HUDEP-2 (cell line): ENCODE measurements around the gene CES2.
A peak's percentile ranks its signal among the peaks of the same experiment; 100 is the strongest.
"Not testable (repeated sequence)": the region's sequence is repeated elsewhere in the genome, so short reads cannot be mapped to it uniquely, and the experiment has no call there.

Experiments
- DNase-seq, 76 experiments: peaks; one replicate each; lab custom pipeline; 2025; ENCODE audit not compliant: unreplicated experiment in 76 of 76; lab: John Stamatoyannopoulos, UW

Gene CES2

GRCh38 chr16:66950971-66951790, 15.9 kb downstream of the CES2 start:
- no peak for DNase-seq

DNA sequence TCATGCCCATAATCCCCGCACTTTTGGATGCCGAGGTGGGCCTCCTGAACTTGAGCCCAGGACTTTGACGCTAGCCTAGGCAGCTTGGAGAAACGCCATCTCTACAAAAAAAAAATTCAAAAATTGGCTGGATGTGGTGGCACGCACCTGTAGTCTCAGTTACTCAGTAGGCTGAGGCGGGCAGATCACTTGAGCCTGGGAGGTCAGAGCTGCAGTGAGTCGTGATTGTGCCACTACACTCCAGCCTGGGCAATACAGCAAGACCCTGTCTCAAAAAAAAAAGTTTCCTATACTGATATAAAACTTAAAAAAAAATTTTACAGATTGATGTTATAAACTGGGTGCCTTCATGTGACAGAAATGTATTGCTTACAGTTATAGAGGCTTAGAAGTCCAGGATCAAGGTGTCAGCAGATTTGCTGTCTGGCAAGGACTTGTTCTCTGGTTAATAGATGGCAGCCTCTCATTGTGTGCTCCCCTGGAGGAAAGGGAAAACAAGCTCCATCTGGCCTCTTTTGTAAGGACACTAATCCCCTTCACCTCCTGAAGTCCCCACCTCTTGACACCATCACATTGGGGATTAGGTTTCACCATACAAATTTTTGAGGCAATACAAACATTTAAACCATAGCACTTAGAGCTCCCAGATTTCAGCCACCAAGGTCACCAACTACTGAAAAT, 17.3 kb downstream of the CES2 start:
- DNase-seq = no peak

DNA sequence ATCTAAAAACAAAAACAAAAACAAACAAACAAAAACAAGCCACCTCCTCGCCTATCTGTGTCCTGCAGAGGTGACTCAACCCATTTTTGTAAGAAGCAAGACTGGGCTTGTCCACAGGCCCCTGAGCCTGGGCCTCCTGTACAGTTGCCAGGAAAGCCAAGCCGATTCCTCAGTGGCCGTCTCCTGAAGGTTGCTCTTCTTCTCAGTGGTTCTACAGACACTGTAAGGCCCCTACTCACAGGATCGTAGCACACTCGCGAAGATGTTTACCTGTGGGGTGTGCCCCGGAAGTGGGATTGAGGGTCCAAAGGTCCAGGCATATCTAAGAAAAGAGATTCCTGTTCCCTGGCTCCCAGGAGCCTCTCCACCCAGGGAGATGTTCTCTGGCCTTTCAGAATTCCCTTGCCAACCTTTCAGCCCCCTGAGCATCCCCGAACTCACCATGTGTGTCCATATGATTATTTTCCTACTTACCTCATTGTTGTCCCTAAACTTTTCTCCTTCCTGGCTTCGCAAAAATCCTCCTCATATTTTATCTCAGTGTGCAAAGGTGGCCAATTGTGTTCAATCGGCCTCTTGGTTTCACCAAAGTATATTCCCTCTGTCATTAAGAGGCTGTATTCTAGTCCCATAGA, 18.3 kb downstream of the CES2 start:
- DNase-seq = no peak

- peak in 67 of 76 experiments; percentile 3 to 84 (median 50) for DNase-seq
Observed at GRCh38 chr16:66954097-66954659, 18.9 kb downstream of the CES2 start.

- peak in 2 of 76 experiments; percentile 7 to 9 for DNase-seq
Observed at GRCh38 chr16:66955363-66956153, 20.2 kb downstream of the CES2 start.

GRCh38 chr16:66956154-66956457, 20.8 kb downstream of the CES2 start:
- DNase-seq = not testable (repeated sequence)

DNA sequence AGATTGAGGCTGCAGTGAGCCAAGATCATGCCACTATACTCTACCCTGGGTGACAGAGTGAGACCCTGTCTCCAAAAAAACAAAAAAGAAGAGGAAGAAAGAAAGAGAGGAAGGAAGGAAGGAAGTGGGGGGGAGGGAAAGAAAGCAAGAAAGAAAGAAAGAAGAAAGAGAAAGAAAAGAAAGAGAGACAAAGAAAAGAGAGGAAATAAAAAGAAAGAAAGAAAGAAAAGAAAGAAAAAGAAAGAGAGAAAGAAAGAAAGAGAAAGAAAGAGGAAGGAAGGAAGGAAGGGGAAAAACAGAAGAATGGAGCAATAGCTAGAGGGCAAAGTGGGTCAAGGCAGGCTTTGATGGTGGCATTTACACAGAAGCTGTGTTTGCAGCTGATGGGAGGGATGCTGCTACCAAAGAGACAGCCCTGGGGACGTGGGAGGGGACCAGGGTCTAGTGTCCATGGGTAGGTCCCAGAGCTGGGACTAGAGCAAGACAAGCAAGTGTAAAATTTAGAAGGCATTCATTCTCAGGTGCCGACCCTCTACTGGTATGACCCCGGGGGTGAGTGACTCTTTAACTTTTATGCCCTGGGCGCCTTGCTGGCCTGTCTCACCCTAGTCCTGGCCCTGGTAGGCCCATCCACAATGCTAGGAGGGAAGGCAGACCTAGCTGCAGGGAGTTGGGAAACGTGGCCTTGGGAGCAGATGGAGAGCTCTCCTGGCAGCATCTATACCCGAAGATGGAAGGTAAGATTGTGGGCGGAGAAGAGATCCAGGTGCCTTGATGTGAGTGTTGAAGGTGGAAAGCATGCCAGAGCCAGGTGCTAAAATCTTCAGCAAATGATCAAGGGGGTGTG, 23.8 kb downstream of the CES2 start:
- no peak for DNase-seq

DNA sequence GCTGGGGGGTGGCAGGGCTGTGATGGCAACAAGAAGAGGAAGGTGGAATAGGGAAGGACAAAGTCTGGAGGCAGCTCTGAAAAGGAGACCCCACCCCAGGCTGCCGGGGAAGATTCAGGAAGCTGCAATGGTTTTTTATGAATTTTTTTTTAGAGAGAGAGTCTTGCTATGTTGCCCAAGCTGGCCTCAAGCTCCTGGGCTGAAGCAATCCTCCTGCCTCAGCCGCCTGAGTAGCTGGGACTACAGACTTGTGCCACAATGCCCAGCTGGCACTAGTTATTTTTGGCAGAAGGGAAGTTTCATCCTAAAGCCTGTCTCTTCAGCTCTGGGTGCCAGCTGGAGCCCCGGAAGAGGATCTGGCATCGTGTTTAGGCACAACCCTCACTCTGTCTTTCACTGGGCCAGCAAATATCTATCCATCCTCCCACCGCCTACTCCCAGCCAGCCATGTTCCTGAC, 24.4 kb downstream of the CES2 start:
- no peak for DNase-seq

- no peak for DNase-seq
Observed at GRCh38 chr16:66960270-66960669, 25.0 kb downstream of the CES2 start.

- peak in 70 of 76 experiments; percentile 25 to 85 (median 61) for DNase-seq
Observed at GRCh38 chr16:66961065-66961744, 25.9 kb downstream of the CES2 start, which contains the start of gene CES3. Gene CES3 (plus strand): TSS chr16:66961266. CDS start chr16:66961308, 42 bp downstream.

GRCh38 chr16:66961914-66962313, 26.6 kb downstream of the CES2 start:
- DNase-seq = no peak

GRCh38 chr16:66964049-66964448, 28.7 kb downstream of the CES2 start:
- no peak for DNase-seq

DNA sequence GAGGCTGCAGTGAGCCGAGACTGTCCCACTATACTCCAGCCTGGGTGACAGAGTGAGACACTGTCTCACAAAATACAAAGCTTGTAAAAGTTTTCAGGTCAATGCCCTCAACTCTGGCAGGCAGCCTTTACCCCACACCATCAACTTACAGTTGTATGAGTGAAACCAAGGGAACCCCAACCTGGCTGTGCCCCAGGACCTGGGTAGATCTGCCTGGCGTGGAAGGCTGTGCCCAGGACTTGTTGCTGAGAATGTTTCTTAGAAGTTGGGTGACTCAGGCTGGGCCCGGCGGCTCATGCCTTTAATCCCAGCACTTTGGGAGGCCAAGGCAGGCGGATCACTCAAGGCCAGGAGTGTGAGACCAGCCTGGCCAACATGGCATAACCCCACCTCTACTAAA, 33.5 kb downstream of the CES2 start:
- no peak for DNase-seq

- no peak for DNase-seq
Observed at GRCh38 chr16:66970775-66971720, 35.7 kb downstream of the CES2 start.

DNA sequence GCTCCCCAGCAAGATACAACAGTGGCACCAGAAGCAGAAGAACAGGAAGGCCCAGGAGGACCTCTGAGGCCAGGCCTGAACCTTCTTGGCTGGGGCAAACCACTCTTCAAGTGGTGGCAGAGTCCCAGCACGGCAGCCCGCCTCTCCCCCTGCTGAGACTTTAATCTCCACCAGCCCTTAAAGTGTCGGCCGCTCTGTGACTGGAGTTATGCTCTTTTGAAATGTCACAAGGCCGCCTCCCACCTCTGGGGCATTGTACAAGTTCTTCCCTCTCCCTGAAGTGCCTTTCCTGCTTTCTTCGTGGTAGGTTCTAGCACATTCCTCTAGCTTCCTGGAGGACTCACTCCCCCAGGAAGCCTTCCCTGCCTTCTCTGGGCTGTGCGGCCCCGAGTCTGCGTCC, 37.7 kb downstream of the CES2 start:
- DNase-seq = no peak

DNA sequence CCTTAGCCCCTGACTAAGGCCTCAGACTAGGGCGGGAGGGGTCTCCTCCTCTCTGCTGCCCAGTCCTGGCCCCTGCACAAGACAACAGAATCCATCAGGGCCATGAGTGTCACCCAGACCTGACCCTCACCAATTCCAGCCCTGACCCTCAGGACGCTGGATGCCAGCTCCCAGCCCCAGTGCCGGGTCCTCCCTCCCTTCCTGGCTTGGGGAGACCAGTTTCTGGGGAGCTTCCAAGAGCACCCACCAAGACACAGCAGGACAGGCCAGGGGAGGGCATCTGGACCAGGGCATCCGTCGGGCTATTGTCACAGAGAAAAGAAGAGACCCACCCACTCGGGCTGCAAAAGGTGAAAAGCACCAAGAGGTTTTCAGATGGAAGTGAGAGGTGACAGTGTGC, 38.4 kb downstream of the CES2 start:
- no peak for DNase-seq

GRCh38 chr16:66974156-66974931, 39.0 kb downstream of the CES2 start:
- DNase-seq = not testable (repeated sequence)
